ENCODE measurements around the gene RING1. TPM values are rescaled to one million over a fixed set of nuclear protein-coding genes. Genes with fewer than 3 reads are reported as not detected.

Gene RING1
- total RNA-seq, 2 experiments from 2014 or later: 31.8 to 40.0 TPM

GRCh38 chr6:33201935-33202334 lies 6.4 kb upstream of the RING1 start:
- peak overlapping the region; percentile 96 for H3K4me3 ChIP-seq (ENCODE audit: low read depth, low read length, poor library complexity, severe bottlenecking)
- TF ChIP-seq CTCF (conservative IDR thresholded peaks at IDR 0.05; ENCODE audit: low read length) (no peak), EZH2phosphoT487 (IDR thresholded peaks at IDR 0.05; ENCODE audit: borderline replicate concordance, low read depth, low read length) (no peak)
- no TSS peak for BruUV-seq (replicated peaks)
- H3K9me3 ChIP-seq (ENCODE audit: low read length): no peaks in the 10 kb centered on the region
- H3K4me1 ChIP-seq (ENCODE audit: insufficient read depth, low read length, poor library complexity, severe bottlenecking): peaks cover 63% of the 10 kb centered on the region
- H3K27ac ChIP-seq (ENCODE audit: low read depth, low read length, poor library complexity, severe bottlenecking): no peak overlapping the region
- DNase-seq (ENCODE audit: low spot score): no peak
- no peaks in the 10 kb centered on the region for H3K9me2 ChIP-seq (ENCODE audit: insufficient read depth, low read length)
- H2AFZ ChIP-seq (ENCODE audit: low read length): no peak overlapping the region
- ChIA-PET CTCF (ENCODE audit: unreplicated experiment) (no interaction called here), POLR2A (no interaction called here)
- H3K79me2 ChIP-seq (ENCODE audit: insufficient read depth, low read depth, low read length): peaks cover 28% of the 10 kb centered on the region; the same call in 1 of the 2 replicates
- no peaks in the 10 kb centered on the region; the same call in 1 of the 2 replicates for H4K20me1 ChIP-seq (ENCODE audit: insufficient read depth, low read length)
- H3K4me2 ChIP-seq (ENCODE audit: low read length): peak overlapping the region; percentile 100
- H3K36me3 ChIP-seq (ENCODE audit: insufficient read depth, low read length): peaks cover 36% of the 10 kb centered on the region
- intact Hi-C loops (cut with micrococcal nuclease; ENCODE audit: unreplicated experiment): loop anchor here (2.0 to 10.0 kb wide), 2 partner anchors 71 to 213 kb away; partner anchors contain the start of genes CUTA, PHF1 and RPS18

GRCh38 chr6:33202799-33203198 lies 5.5 kb upstream of the RING1 start:
- no peak overlapping the region for H3K4me3 ChIP-seq (ENCODE audit: low read depth, low read length, poor library complexity, severe bottlenecking)
- H3K9me3 ChIP-seq (ENCODE audit: low read length): no peaks in the 10 kb centered on the region
- no peaks in the 10 kb centered on the region for H4K20me1 ChIP-seq (ENCODE audit: insufficient read depth, low read length)
- H3K27ac ChIP-seq (ENCODE audit: low read depth, low read length, poor library complexity, severe bottlenecking): no peak overlapping the region
- peaks cover 65% of the 10 kb centered on the region for H3K4me1 ChIP-seq (ENCODE audit: insufficient read depth, low read length, poor library complexity, severe bottlenecking)
- DNase-seq (ENCODE audit: low spot score): no peak
- intact Hi-C loops (cut with micrococcal nuclease; ENCODE audit: unreplicated experiment): loop anchor here (10.0 kb wide), 1 partner anchor 212 kb away; the partner anchor contains the start of genes CUTA and PHF1
- TF ChIP-seq EZH2phosphoT487 (IDR thresholded peaks at IDR 0.05; ENCODE audit: borderline replicate concordance, low read depth, low read length): no peak
- TF ChIP-seq CTCF (conservative IDR thresholded peaks at IDR 0.05; ENCODE audit: low read length): no peak
- peaks cover 27% of the 10 kb centered on the region for H3K36me3 ChIP-seq (ENCODE audit: insufficient read depth, low read length)
- H2AFZ ChIP-seq (ENCODE audit: low read length): no peak overlapping the region
- H3K4me2 ChIP-seq (ENCODE audit: low read length): no peak overlapping the region
- H3K9me2 ChIP-seq (ENCODE audit: insufficient read depth, low read length): no peaks in the 10 kb centered on the region
- CTCF ChIA-PET (ENCODE audit: unreplicated experiment): no interaction called here
- peaks cover 28% of the 10 kb centered on the region; the same call in 1 of the 2 replicates for H3K79me2 ChIP-seq (ENCODE audit: insufficient read depth, low read depth, low read length)
- no TSS peak for BruUV-seq (replicated peaks)
- POLR2A ChIA-PET: no interaction called here

- no peaks in the 10 kb centered on the region for H3K9me3 ChIP-seq (ENCODE audit: low read length)
- POLR2A ChIA-PET: no interaction called here
These were observed 4.7 kb upstream of the RING1 start for GRCh38 chr6:33203443-33204164.

More at GRCh38 chr6:33203443-33204164, 4.7 kb upstream of the RING1 start:
- H3K4me3 ChIP-seq (ENCODE audit: low read depth, low read length, poor library complexity, severe bottlenecking): peak overlapping the region; percentile 78
- CTCF ChIA-PET (ENCODE audit: unreplicated experiment): no interaction called here
- H3K9me2 ChIP-seq (ENCODE audit: insufficient read depth, low read length): no peaks in the 10 kb centered on the region
- intact Hi-C loops (cut with micrococcal nuclease; ENCODE audit: unreplicated experiment): loop anchor here (10.0 kb wide), 1 partner anchor 211 kb away; the partner anchor contains the start of genes CUTA and PHF1
- H3K27ac ChIP-seq (ENCODE audit: low read depth, low read length, poor library complexity, severe bottlenecking): peak overlapping the region; percentile 9
- no TSS peak for BruUV-seq (replicated peaks)
- peaks cover 28% of the 10 kb centered on the region; the same call in 1 of the 2 replicates for H3K79me2 ChIP-seq (ENCODE audit: insufficient read depth, low read depth, low read length)
- H3K36me3 ChIP-seq (ENCODE audit: insufficient read depth, low read length): peaks cover 24% of the 10 kb centered on the region
- H2AFZ ChIP-seq (ENCODE audit: low read length): no peak overlapping the region
- H3K4me2 ChIP-seq (ENCODE audit: low read length): peak overlapping the region; percentile 92
- peaks cover 57% of the 10 kb centered on the region for H3K4me1 ChIP-seq (ENCODE audit: insufficient read depth, low read length, poor library complexity, severe bottlenecking)
- H4K20me1 ChIP-seq (ENCODE audit: insufficient read depth, low read length): no peaks in the 10 kb centered on the region
- DNase-seq (ENCODE audit: low spot score): no peak
- TF ChIP-seq CTCF (conservative IDR thresholded peaks at IDR 0.05; ENCODE audit: low read length) (no peak), EZH2phosphoT487 (IDR thresholded peaks at IDR 0.05; ENCODE audit: borderline replicate concordance, low read depth, low read length) (no peak)
